SK-N-DZ (cell line): ENCODE measurements around the gene MEOX1. TPM values are rescaled to one million over a fixed set of nuclear protein-coding genes. Genes with fewer than 3 reads are reported as not detected.
A peak's percentile ranks its signal among the peaks of the same experiment; 100 is the strongest.
"Not testable (repeated sequence)": the region's sequence is repeated elsewhere in the genome, so short reads cannot be mapped to it uniquely, and the experiment has no call there.

Experiments used
- DNase-seq: peaks from one replicate; pipeline ENCODE4 v3.0.0-alpha.2; 2015; ENCODE audit warnings: low spot score
- polyA plus RNA-seq, 2 experiments: library from polyadenylated mRNA; depleted of rRNA; stranded (reverse); fragments of >200 nt; gene quantifications; 2 replicates each; pipeline ENCODE4 v1.2.3, GENCODE V29; 2014

Gene MEOX1
- polyA plus RNA-seq (2014; cell fraction: cytosol; rRNA removed), result not detected in 2 replicates
- not detected in 2 replicates for polyA plus RNA-seq (2014; cell fraction: nucleus; rRNA removed)

DNA sequence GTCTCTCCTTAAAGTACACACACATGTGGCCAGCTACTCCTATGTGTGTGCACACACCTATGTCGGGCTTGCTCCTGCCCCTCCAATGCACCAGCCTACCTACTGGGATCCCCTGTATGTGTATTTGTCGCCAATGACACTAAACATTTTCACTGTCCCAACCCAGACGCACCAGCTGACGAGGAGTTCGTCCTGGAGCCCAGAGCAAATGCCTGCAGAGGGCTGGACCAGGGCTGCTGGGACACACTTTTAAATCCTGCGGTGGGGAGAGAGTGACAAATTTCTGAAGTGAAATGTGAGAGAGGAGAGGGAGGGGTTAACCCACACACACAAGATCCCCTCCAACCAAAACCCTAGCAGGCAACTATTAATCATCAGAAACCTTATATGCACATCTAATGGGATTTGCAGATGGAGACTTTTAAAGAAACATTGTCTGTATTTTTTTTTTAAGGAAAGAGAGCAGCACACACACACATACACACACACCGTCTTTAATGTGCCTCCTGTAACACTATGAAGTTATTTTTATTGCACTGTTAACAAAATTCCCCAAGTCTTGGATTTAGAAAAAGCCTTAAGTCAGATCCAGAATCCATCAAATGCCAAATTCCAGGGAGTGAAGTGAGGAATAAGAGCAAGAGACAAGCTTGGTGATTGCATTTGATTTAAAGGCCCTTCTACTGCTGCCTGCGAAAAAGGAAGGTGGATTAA, at the start of gene MEOX1:
Gene MEOX1, minus strand, starts transcription at position 224 of the 714 bp plus-strand sequence. CDS start 388 bp downstream, outside the sequence.
- DNase-seq, result no peak

GRCh38 chr17:43710101-43710500, 48.4 kb upstream of the MEOX1 start:
- DNase-seq, result no peak

- no peak for DNase-seq
Observed at GRCh38 chr17:43709210-43709609, 47.5 kb upstream of the MEOX1 start.

- no peak for DNase-seq
Observed at GRCh38 chr17:43707184-43707583, 45.5 kb upstream of the MEOX1 start.

- no peak for DNase-seq
Observed at GRCh38 chr17:43706235-43706634, 44.5 kb upstream of the MEOX1 start.

GRCh38 chr17:43703630-43704029, 41.9 kb upstream of the MEOX1 start:
- no peak for DNase-seq

DNA sequence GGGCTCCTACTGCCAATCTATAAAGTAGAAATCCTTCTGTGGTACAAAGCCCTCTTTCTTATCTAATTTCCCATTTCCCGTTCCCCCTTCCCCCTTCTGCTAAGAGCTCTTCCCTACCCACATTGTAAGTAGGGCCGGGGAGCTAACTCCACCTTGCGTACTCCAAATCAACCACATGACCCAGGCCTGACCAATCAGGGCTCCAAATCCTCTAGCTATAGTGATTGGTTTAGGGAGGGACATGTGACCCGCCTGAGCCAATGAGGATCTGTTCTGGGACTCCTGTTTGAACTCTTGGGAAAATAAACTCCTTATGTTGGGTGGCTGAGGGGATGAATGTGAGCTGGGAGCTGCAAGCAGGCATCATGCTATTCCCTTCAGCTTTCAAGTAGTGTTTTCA, 40.9 kb upstream of the MEOX1 start:
- DNase-seq, result peak; percentile 34

DNA sequence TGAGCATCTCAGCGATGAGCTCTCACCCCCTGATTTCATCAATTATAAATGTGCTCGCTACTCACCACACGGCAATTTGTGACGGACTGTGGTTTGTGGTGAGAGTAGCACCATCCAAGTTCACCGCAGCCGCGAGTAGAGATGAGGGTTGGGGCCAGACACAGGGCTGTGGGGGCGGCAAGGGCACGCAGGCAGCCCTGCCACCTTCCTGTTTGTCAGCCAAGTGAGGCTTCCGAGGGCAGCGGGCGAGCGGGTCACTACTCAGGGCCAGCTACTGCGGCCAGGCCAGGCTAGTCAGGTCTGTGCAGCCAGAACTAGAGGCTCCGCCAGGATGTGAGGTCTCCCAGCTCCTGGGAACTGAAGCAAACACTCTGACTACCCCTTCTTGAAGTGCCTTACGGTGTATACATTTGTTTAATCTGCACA, 39.6 kb upstream of the MEOX1 start:
- no peak for DNase-seq

- no peak for DNase-seq
Observed at GRCh38 chr17:43699438-43699756, 37.7 kb upstream of the MEOX1 start.

DNA sequence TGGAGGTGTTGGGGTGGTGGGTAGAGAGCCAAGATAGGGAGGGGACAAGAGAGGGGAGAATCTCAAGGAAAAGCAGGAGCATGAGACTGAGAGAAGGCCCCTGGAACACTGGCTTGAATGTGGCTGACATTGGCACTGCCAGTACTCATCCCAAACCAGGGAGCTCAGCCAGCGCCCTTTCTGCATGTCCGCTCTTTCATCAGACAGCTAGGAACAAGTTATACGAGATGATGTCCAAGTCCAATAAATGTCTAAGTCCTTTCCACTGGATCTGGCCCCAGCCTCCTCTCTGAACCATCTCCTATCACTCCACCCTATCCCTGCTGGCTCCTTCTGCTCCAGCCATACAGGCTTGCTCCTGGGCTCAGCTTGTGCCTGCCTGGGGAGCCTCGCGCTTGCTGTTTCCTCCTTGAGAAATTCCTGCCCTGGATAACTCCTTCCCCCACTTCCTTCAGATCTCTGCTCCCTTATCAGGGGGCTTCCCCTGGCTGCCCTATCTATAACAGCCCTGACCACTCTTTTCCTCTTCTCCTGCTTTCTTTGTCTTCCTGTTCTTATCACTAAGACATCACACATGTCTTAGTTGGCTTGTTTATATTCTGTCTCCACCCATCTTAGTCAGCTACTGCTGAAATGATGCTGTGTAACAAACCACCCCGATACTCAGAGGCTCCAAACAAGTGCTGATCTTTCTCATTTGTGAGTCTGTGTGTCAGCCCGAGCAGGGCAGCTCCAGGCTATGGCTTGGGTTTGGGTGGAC, 37.1 kb upstream of the MEOX1 start:
- no peak for DNase-seq

- no peak for DNase-seq
Observed at GRCh38 chr17:43697937-43698336, 36.2 kb upstream of the MEOX1 start.

DNA sequence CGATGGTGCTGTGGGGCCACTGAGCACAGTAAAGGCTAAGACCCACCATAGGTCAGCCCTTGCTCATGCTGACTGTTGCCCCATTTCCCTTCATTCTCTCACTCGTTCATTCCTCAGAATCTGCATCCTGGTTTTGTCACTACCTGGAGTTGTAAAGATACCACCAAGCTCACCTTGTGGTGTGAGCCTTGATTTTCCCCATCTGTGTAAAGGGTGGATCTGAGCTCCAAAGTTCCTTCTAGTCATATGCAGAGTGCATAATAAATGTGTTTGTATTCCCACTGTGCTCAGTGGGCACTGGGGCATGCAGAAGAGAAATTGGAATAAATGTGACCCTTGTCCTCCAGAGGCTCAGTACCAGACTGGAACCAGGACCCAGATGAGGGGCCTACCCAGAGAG, 35.2 kb upstream of the MEOX1 start:
- DNase-seq, result no peak

GRCh38 chr17:43695970-43696865, 34.5 kb upstream of the MEOX1 start:
- DNase-seq, result no peak

DNA sequence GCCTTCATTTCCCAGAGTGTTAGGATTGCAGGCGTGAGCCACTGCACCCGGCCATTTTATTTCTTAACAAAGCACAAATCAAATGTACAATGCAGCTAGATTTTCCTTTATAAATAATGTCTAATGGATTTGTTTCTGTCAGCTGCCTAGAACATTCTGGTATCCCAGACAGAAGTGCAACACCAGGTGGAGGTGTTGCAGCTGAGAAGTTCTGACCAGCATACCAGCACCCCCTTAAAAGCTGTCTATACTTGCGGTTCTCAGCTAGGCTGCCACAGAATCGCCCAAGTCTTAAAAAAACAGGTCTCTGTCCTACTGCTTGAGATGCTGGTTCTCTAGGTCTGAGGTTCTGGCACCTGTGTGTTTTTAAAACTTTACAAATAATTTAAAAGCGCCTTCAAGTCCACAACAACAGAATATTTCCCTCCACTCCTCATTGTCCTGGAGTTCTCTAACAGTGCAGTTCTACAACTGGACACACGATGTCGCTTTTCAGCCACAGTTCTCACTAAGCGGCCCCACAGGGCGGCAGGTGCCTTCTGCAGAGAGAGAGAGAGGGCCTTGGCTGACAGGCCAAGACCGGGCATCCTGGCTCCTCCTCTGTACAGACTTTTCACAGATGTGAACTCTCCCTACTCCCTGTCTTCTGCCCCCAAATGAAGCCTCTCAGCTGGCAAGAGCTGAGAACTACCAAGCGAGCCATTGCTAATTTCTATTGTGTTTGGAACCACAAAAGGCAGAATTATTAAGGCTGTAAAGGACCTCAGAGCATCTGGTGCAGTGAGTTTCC, 32.6 kb upstream of the MEOX1 start:
- peak; percentile 86 for DNase-seq

DNA sequence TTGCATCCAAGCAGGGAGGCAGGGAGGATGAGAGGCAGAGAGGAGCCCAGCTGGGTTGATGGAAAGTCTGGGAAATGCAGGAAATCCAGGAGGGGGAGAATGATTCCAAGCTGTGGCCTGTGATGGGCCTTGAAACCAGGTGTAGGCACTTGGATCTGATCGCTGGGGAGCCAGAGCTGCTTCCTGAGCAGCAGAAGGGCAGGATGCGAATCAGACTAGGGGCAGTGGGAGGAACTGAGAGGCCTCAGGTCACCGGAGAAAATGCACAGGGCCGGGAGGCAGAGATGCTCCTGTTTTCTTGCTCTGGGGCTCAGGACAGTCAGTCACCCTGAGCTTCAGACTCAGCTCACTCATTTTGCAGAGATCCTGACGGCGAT, 29.6 kb upstream of the MEOX1 start:
- no peak for DNase-seq

DNA sequence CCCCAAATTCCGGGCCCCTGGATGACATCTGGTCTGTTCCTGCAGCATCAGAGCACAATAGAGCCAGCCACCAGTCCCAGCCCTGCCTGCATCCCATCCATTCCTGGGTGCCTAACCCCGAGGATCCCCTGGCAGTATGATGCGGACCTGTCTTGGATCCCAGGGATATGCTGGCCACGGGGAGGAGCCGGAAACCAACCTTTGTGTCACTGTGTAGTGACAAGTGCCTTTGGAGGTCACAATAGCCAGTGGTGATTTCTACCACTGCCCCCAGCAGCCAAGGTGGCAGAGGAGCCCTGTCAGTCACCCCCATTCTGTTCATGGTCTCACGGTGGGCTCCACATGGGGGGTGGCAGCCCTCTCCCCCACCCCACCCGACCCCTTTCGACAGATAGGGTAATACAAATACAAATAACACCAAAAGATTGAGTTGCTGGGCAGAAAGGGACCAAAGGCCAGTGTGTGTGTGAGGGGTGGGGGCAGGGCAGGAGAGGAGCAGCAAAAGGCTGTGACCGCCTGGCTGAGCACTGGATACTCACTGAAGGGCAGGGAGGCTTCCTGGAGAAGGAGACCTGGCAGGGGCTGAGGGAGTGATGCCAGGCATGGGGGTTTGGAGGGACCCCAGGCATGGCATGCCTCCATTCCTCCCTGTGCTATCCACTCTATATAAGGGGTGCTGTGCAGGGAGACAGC, 29.0 kb upstream of the MEOX1 start:
- DNase-seq, result no peak

- DNase-seq, result no peak
Observed at GRCh38 chr17:43689814-43690213, 28.1 kb upstream of the MEOX1 start.

GRCh38 chr17:43689131-43689530, 27.4 kb upstream of the MEOX1 start:
- DNase-seq, result no peak

- not testable (repeated sequence) for DNase-seq
Observed at GRCh38 chr17:43686957-43687356, 25.2 kb upstream of the MEOX1 start.

DNA sequence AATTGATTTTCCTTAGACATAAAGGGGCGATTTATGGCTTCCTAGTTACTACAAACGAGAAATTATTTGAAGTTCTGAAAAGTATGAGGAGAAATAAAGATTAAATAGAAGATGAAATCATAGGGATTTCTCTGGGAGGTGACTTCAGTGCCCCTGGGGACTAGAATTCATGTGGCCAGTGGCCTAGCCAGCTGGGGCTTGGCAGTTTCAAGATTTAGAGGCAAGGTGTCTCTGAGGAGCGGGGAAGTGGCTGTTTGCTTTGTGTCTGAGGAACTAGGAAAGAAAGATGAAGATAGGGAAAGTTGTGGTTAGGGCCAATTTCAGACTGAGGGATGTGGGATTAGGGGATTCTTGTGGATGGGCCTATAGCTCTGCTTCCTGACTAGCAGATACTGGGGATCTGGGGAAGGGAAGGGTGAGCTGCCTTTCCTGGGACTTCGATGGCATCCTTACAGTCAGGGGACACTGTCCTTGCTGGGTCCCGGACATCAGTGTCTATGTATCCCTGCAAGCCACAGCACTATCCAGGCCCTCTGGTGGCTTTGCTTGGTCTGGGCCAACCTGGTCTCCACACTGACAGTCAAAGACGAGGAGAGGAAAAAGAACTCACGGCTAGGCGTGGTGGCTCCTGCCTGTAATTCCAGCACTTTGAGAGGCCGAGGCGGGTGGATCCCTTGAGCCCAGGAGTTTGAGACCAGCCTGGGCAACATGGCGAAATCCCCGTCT, 22.4 kb upstream of the MEOX1 start:
- DNase-seq, result no peak
